Measurements from ENCODE around the gene SNPH. TPM values are rescaled to one million over a fixed set of nuclear protein-coding genes. Genes with fewer than 3 reads are reported as not detected.

The SNPH gene
- total and polyA plus RNA-seq, 2 of the 4 experiments (the other 2 are of a cell fraction), result 3.1 to 4.5 TPM

DNA sequence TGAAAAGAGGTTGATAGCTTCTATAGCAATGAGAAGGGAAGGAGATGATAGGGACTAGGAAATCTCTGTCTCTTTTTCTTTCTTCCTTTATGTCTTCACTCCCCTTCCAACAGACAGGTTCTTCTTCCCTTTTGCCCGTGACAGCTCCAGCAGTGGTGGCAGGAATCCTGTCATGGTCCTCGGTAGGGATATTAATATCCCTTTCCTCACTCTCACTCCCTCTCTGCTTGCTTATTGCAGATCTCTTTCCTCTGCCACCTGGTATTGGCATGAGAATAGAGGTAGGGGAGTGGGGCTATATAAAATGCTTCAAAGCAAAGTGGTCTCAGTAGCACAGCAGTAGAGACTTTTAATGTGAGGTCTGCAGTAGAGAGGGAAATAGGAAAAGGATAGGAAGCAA, 20.5 kb upstream of the SNPH start:
- H4K5ac ChIP-seq (ENCODE audit: low read depth, low read length), result no peak overlapping the region
- no peaks in the 10 kb centered on the region for H3K79me1 ChIP-seq (ENCODE audit: low read depth in 1 of 2, low read length in 2 of 2)
- no peak overlapping the region for H2BK5ac ChIP-seq (ENCODE audit: low read depth, low read length, poor library complexity, severe bottlenecking)
- BruUV-seq (replicated peaks), result no TSS peak
- H3K14ac ChIP-seq (replicated peaks; ENCODE audit: low read depth, low read length), result no peak overlapping the region
- no peak overlapping the region for H3K27ac ChIP-seq (ENCODE audit: insufficient read depth, low read length)
- H3K23ac ChIP-seq (ENCODE audit: low read depth, low read length), result no peak overlapping the region
- no CpG with 5 or more reads among the region's 2 CpGs for WGBS, 2 experiments (ENCODE audit: extremely low coverage in 2 of 2, insufficient read length in 1 of 2)
- TF ChIP-seq RAD21 (IDR thresholded peaks at IDR 0.05; ENCODE audit: low read length) (no peak), RFX5 (IDR thresholded peaks at IDR 0.05; ENCODE audit: low read depth, low read length) (no peak), MAZ (IDR thresholded peaks at IDR 0.05; ENCODE audit: borderline replicate concordance, low read depth, low read length) (no peak), MXI1 (IDR thresholded peaks at IDR 0.05; ENCODE audit: borderline replicate concordance, low read depth, low read length) (no peak), CHD1 (IDR thresholded peaks at IDR 0.05; ENCODE audit: low read depth, low read length) (no peak), MAFK (IDR thresholded peaks at IDR 0.05; ENCODE audit: low read depth, low read length) (no peak), POLR2A (IDR thresholded peaks at IDR 0.05; ENCODE audit: low read depth, low read length) (no peak), FOS (IDR thresholded peaks at IDR 0.05; ENCODE audit: low read depth, low read length) (no peak), BHLHE40 (IDR thresholded peaks at IDR 0.05; ENCODE audit: low read depth, low read length) (no peak), RCOR1 (IDR thresholded peaks at IDR 0.05; ENCODE audit: insufficient replicate concordance, low read length) (no peak), NFE2L2 (IDR thresholded peaks at IDR 0.05; ENCODE audit: low read depth, low read length) (no peak), SMC3 (IDR thresholded peaks at IDR 0.05; ENCODE audit: low read depth, low read length) (no peak), CEBPB (IDR thresholded peaks at IDR 0.05; ENCODE audit: low read depth, low read length) (no peak)
- TF ChIP-seq, protein P1, sequence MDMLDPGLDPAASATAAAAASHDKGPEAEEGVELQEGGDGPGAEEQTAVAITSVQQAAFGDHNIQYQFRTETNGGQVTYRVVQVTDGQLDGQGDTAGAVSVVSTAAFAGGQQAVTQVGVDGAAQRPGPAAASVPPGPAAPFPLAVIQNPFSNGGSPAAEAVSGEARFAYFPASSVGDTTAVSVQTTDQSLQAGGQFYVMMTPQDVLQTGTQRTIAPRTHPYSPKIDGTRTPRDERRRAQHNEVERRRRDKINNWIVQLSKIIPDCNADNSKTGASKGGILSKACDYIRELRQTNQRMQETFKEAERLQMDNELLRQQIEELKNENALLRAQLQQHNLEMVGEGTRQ (IDR thresholded peaks at IDR 0.05; ENCODE audit: low read depth, low read length), result no peak
- TF ChIP-seq, protein P2, sequence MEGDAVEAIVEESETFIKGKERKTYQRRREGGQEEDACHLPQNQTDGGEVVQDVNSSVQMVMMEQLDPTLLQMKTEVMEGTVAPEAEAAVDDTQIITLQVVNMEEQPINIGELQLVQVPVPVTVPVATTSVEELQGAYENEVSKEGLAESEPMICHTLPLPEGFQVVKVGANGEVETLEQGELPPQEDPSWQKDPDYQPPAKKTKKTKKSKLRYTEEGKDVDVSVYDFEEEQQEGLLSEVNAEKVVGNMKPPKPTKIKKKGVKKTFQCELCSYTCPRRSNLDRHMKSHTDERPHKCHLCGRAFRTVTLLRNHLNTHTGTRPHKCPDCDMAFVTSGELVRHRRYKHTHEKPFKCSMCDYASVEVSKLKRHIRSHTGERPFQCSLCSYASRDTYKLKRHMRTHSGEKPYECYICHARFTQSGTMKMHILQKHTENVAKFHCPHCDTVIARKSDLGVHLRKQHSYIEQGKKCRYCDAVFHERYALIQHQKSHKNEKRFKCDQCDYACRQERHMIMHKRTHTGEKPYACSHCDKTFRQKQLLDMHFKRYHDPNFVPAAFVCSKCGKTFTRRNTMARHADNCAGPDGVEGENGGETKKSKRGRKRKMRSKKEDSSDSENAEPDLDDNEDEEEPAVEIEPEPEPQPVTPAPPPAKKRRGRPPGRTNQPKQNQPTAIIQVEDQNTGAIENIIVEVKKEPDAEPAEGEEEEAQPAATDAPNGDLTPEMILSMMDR (conservative IDR thresholded peaks at IDR 0.05; ENCODE audit: low read depth, low read length), result no peak
- TF ChIP-seq, protein P3, sequence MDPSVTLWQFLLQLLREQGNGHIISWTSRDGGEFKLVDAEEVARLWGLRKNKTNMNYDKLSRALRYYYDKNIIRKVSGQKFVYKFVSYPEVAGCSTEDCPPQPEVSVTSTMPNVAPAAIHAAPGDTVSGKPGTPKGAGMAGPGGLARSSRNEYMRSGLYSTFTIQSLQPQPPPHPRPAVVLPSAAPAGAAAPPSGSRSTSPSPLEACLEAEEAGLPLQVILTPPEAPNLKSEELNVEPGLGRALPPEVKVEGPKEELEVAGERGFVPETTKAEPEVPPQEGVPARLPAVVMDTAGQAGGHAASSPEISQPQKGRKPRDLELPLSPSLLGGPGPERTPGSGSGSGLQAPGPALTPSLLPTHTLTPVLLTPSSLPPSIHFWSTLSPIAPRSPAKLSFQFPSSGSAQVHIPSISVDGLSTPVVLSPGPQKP (IDR thresholded peaks at IDR 0.05; ENCODE audit: borderline replicate concordance, low read depth, low read length), result no peak
- ChIA-PET CTCF (no interaction called here), POLR2A (ENCODE audit: unreplicated experiment) (no interaction called here)
- no peaks in the 10 kb centered on the region for H3K36me3 ChIP-seq (ENCODE audit: control insufficient read depth, insufficient read depth, low read length)
- DNase-seq (no peak), ATAC-seq (ENCODE audit: low read depth) (no peak)
- peaks cover 5% of the 10 kb centered on the region; the same call in 1 of the 2 replicates for H3K9me1 ChIP-seq (ENCODE audit: insufficient read depth, low read length)
- no peak overlapping the region for H3K9ac ChIP-seq (ENCODE audit: low read depth, low read length)
- no peak overlapping the region; the same call in 2 of the 3 replicates for H2BK15ac ChIP-seq (ENCODE audit: low read depth, low read length)
- peaks cover 3% of the 10 kb centered on the region; the same call in 1 of the 2 replicates for H4K20me1 ChIP-seq (ENCODE audit: insufficient read depth, low read length)
- no peak overlapping the region for H4K91ac ChIP-seq (ENCODE audit: insufficient read depth, low read depth, low read length)
- peaks cover 3% of the 10 kb centered on the region for H3K4me1 ChIP-seq (ENCODE audit: control insufficient read depth, insufficient read depth, low read length)
- H3K56ac ChIP-seq (ENCODE audit: extremely low read depth, insufficient read depth, low read length), result no peak overlapping the region
- no peak overlapping the region for H2BK20ac ChIP-seq (ENCODE audit: low read depth, low read length)
- no peaks in the 10 kb centered on the region for H3K9me3 ChIP-seq (ENCODE audit: control insufficient read depth, insufficient read depth, low read length)
- H3K4me3 ChIP-seq (ENCODE audit: insufficient read depth, low read depth, low read length), result no peak overlapping the region
- H3K27me3 ChIP-seq (ENCODE audit: control insufficient read depth, insufficient read depth, low read length), result no peaks in the 10 kb centered on the region
- no peak overlapping the region for H2AK9ac ChIP-seq (replicated peaks; ENCODE audit: low read depth, low read length, poor library complexity)
- H4K8ac ChIP-seq (ENCODE audit: low read depth in 2 of 2, low read length in 2 of 2), result no peak overlapping the region
- H2BK120ac ChIP-seq (ENCODE audit: low read depth, low read length), result no peak overlapping the region
- H3K4me2 ChIP-seq (ENCODE audit: low read depth, low read length), result no peak overlapping the region
- no peak overlapping the region for H3K4ac ChIP-seq (ENCODE audit: low read depth, low read length)
- dilution Hi-C loops (cut with HindIII; ENCODE audit: low sequenced_read_pairs, unreplicated experiment), result no loop called here
- intact Hi-C loops (cut with micrococcal nuclease), result no loop called here
- 0 out of 2 replicates have a peak overlapping the region, but pooled peaks have one; percentile 1 for H2AK5ac ChIP-seq (ENCODE audit: low read depth, low read length)
- H3K18ac ChIP-seq (ENCODE audit: low read depth, low read length), result no peak overlapping the region
- in situ Hi-C loops (cut with MboI; ENCODE audit: low sequenced_read_pairs), result no loop called here
- H2AFZ ChIP-seq (replicated peaks; ENCODE audit: low read length, poor library complexity), result peak overlapping the region; percentile 59

Data from IMR-90 (cell line).